ENCODE results near the gene MSL2.
"Not testable (repeated sequence)": the region's sequence is repeated elsewhere in the genome, so short reads cannot be mapped to it uniquely, and the experiment has no call there.

The MSL2 gene

GRCh38 chr3:136196064-136196400, at the start of gene MSL2:
Gene MSL2 (minus strand): TSS chr3:136196335. CDS start chr3:136195113, 1,222 bp downstream.
- DNase-seq, result no peak

GRCh38 chr3:136245691-136246090, 49.6 kb upstream of the MSL2 start:
- DNase-seq, result no peak

GRCh38 chr3:136239094-136239493, 43.0 kb upstream of the MSL2 start:
- no peak for DNase-seq

GRCh38 chr3:136237961-136238649, 42.0 kb upstream of the MSL2 start:
- no peak for DNase-seq

- no peak for DNase-seq
Observed at GRCh38 chr3:136237103-136237502, 41.0 kb upstream of the MSL2 start.

- DNase-seq, result no peak
Observed at GRCh38 chr3:136236109-136236508, 40.0 kb upstream of the MSL2 start.

GRCh38 chr3:136235545-136235944, 39.4 kb upstream of the MSL2 start:
- no peak for DNase-seq

- DNase-seq, result no peak
Observed at GRCh38 chr3:136232413-136232812, 36.3 kb upstream of the MSL2 start.

GRCh38 chr3:136222746-136223145, 26.6 kb upstream of the MSL2 start:
- DNase-seq, result not testable (repeated sequence)

- DNase-seq, result no peak
Observed at GRCh38 chr3:136211547-136211946, 15.4 kb upstream of the MSL2 start.

GRCh38 chr3:136209921-136210320, 13.8 kb upstream of the MSL2 start:
- no peak for DNase-seq

- DNase-seq, result no peak
Observed at GRCh38 chr3:136207489-136208115, 11.5 kb upstream of the MSL2 start.

GRCh38 chr3:136199219-136199618, 3.1 kb upstream of the MSL2 start:
- DNase-seq, result not testable (repeated sequence)

GRCh38 chr3:136198462-136199078, 2.4 kb upstream of the MSL2 start:
- DNase-seq, result not testable (repeated sequence)

- no peak for DNase-seq
Observed at GRCh38 chr3:136197159-136197793, 1.1 kb upstream of the MSL2 start.

- DNase-seq, result peak; percentile 100
Observed at GRCh38 chr3:136196401-136197158, 445 bp upstream of the MSL2 start.

- peak; percentile 78 for DNase-seq
Observed at GRCh38 chr3:136195258-136196063, 674 bp downstream of the MSL2 start.

- peak; percentile 48 for DNase-seq
Observed at GRCh38 chr3:136194409-136195257, 1.5 kb downstream of the MSL2 start.

- DNase-seq, result no peak
Observed at GRCh38 chr3:136193278-136194054, 2.7 kb downstream of the MSL2 start.

- no peak for DNase-seq
Observed at GRCh38 chr3:136192831-136193230, 3.3 kb downstream of the MSL2 start.
